OCI-LY1 (cell line): ENCODE data around the gene NDUFA7.
"Not testable (repeated sequence)": the region's sequence is repeated elsewhere in the genome, so short reads cannot be mapped to it uniquely, and the experiment has no call there.

Source experiments
- H2AFZ ChIP-seq: fragments of 200-600 bp; sonication (generic), shearing (Covaris generic); 2 replicates; pipeline ENCODE4 v1.6.0; 2014; ENCODE audit warnings: antibody characterized with exemption, mild to moderate bottlenecking, low read length
- H3F3A ChIP-seq: fragments of 200-600 bp; sonication (generic), shearing (Covaris generic); 2 replicates; pipeline ENCODE4 v1.6.0; 2014; ENCODE audit warnings: mild to moderate bottlenecking, antibody characterized with exemption, low read length, moderate library complexity; ENCODE audit not compliant: insufficient read depth
- H3K27ac ChIP-seq: fragments of 200-600 bp; sonication (generic); 2 replicates; pipeline ENCODE4 v1.5.1; 2014; ENCODE audit warnings: low read length, mixed run types, mild to moderate bottlenecking, low read depth; ENCODE audit not compliant: poor library complexity, severe bottlenecking
- H3K27me3 ChIP-seq: fragments of 200-600 bp; sonication (generic); 2 replicates; pipeline ENCODE4 v1.6.0; 2014; ENCODE audit warnings: antibody characterized with exemption, mild to moderate bottlenecking, low read length, moderate library complexity; ENCODE audit not compliant: insufficient read depth
- H3K36me3 ChIP-seq: fragments of 200-600 bp; sonication (generic); 2 replicates; pipeline ENCODE4 v1.6.1; 2014; ENCODE audit warnings: mild to moderate bottlenecking, antibody characterized with exemption, low read length, moderate library complexity, mixed read lengths; ENCODE audit not compliant: insufficient read depth
- H3K4me1 ChIP-seq: fragments of 200-600 bp; sonication (generic); 2 replicates; pipeline ENCODE4 v1.5.1; 2014; ENCODE audit warnings: mild to moderate bottlenecking, low read length, moderate library complexity; ENCODE audit not compliant: insufficient read depth, severe bottlenecking
- H3K4me2 ChIP-seq: fragments of 200-600 bp; sonication (generic), shearing (Covaris generic); 2 replicates; pipeline ENCODE4 v1.6.1; 2014; ENCODE audit warnings: low read length
- H3K4me3 ChIP-seq: fragments of 200-600 bp; sonication (generic); 2 replicates; pipeline ENCODE4 v1.5.1; 2014; ENCODE audit warnings: low read length, low read depth, mild to moderate bottlenecking, mixed read lengths; ENCODE audit not compliant: poor library complexity, severe bottlenecking
- H3K79me2 ChIP-seq: fragments of 200-600 bp; shearing (Covaris generic); 2 replicates; pipeline ENCODE4 v1.6.1; 2016; ENCODE audit warnings: mixed run types, low read length, mixed read lengths; ENCODE audit not compliant: insufficient read depth
- H3K9ac ChIP-seq: fragments of 200-600 bp; sonication (generic), shearing (Covaris generic); 2 replicates; pipeline ENCODE4 v1.6.1; 2014; ENCODE audit warnings: mild to moderate bottlenecking, low read length, mixed read lengths
- H3K9me2 ChIP-seq: fragments of 200-600 bp; sonication (generic), shearing (Covaris generic); 2 replicates; pipeline ENCODE4 v1.6.1; 2014; ENCODE audit warnings: low read depth, mild to moderate bottlenecking, low read length, mixed read lengths
- H3K9me3 ChIP-seq: fragments of 200-600 bp; shearing (Covaris generic); 2 replicates; pipeline ENCODE4 v1.6.1; 2014; ENCODE audit warnings: low read length, mixed read lengths
- H4K20me1 ChIP-seq: fragments of 200-600 bp; sonication (generic), shearing (Covaris generic); 2 replicates; pipeline ENCODE4 v1.6.0; 2016; ENCODE audit warnings: mild to moderate bottlenecking, low read length; ENCODE audit not compliant: insufficient read depth
- EZH2 ChIP-seq: fragments of 200-600 bp; sonication (generic), shearing (Covaris generic); IDR thresholded peaks from 2 replicates; pipeline ENCODE4 v1.8.0; 2017; ENCODE audit warnings: borderline replicate concordance, mixed run types, mild to moderate bottlenecking, antibody characterized with exemption, low read length, moderate library complexity, mixed read lengths
- TF ChIP-seq, protein P1 (sequence below): fragments of 200-600 bp; sonication (generic), shearing (Covaris generic); IDR thresholded peaks from 2 replicates; pipeline ENCODE4 v1.5.1; 2017; ENCODE audit warnings: mild to moderate bottlenecking, antibody characterized with exemption, low read length, moderate library complexity, mixed read lengths

The NDUFA7 gene

GRCh38 chr19:8352134-8352827 is 31.1 kb upstream of the NDUFA7 start:
- H3K9me2 ChIP-seq = no peaks in the 10 kb centered on the region
- no peaks in the 10 kb centered on the region for H3K79me2 ChIP-seq
- TF ChIP-seq, protein P1, sequence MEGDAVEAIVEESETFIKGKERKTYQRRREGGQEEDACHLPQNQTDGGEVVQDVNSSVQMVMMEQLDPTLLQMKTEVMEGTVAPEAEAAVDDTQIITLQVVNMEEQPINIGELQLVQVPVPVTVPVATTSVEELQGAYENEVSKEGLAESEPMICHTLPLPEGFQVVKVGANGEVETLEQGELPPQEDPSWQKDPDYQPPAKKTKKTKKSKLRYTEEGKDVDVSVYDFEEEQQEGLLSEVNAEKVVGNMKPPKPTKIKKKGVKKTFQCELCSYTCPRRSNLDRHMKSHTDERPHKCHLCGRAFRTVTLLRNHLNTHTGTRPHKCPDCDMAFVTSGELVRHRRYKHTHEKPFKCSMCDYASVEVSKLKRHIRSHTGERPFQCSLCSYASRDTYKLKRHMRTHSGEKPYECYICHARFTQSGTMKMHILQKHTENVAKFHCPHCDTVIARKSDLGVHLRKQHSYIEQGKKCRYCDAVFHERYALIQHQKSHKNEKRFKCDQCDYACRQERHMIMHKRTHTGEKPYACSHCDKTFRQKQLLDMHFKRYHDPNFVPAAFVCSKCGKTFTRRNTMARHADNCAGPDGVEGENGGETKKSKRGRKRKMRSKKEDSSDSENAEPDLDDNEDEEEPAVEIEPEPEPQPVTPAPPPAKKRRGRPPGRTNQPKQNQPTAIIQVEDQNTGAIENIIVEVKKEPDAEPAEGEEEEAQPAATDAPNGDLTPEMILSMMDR = no peak
- no peak for TF ChIP-seq EZH2
- no peaks in the 10 kb centered on the region for H3F3A ChIP-seq
- no peak overlapping the region for H3K4me2 ChIP-seq
- H3K36me3 ChIP-seq = no peaks in the 10 kb centered on the region; the same call in 1 of the 2 replicates
- no peak overlapping the region for H3K27ac ChIP-seq
- peaks cover 10% of the 10 kb centered on the region; the same call in 1 of the 2 replicates for H3K27me3 ChIP-seq
- peaks cover 7% of the 10 kb centered on the region; the same call in 1 of the 2 replicates for H3K9me3 ChIP-seq
- no peak overlapping the region for H3K9ac ChIP-seq
- no peak overlapping the region for H2AFZ ChIP-seq
- H4K20me1 ChIP-seq = no peaks in the 10 kb centered on the region
- H3K4me1 ChIP-seq = no peaks in the 10 kb centered on the region
- H3K4me3 ChIP-seq = no peak overlapping the region

GRCh38 chr19:8349629-8350372 is 28.6 kb upstream of the NDUFA7 start:
- not testable (repeated sequence) for H3F3A ChIP-seq, H3K79me2 ChIP-seq, H3K9me3 ChIP-seq, H3K4me1 ChIP-seq, H3K27me3 ChIP-seq, H3K36me3 ChIP-seq, H3K4me3 ChIP-seq, H3K4me2 ChIP-seq, H3K9ac ChIP-seq, H2AFZ ChIP-seq, H3K9me2 ChIP-seq, H3K27ac ChIP-seq, H4K20me1 ChIP-seq

- Histone ChIP-seq H3F3A (no peaks in the 10 kb centered on the region), H3K4me1 (peaks cover 5% of the 10 kb centered on the region), H4K20me1 (no peaks in the 10 kb centered on the region), H3K79me2 (no peaks in the 10 kb centered on the region), H3K27me3 (0 out of 2 replicates have a peak, but pooled peaks cover 7% of the 10 kb centered on the region), H3K9ac (no peak overlapping the region), H3K4me2 (peak overlapping the region; percentile 70; the same call in 1 of the 2 replicates), H2AFZ (no peak overlapping the region), H3K9me2 (no peaks in the 10 kb centered on the region), H3K27ac (no peak overlapping the region), H3K4me3 (peak overlapping the region; percentile 53), H3K9me3 (no peaks in the 10 kb centered on the region), H3K36me3 (no peaks in the 10 kb centered on the region)
- TF ChIP-seq, protein P1 = no peak
- no peak for TF ChIP-seq EZH2
Observed at GRCh38 chr19:8343483-8343844, 22.3 kb upstream of the NDUFA7 start.
